NT2/D1 (cell line): Measurements from ENCODE around the gene FBLN1.

Experiments
- YY1 ChIP-seq: IDR thresholded peaks from 2 replicates; pipeline ENCODE4 v1.6.1; 2011; ENCODE audit not compliant: insufficient read length, insufficient read depth
- ZNF274 ChIP-seq: IDR thresholded peaks from 2 replicates; pipeline ENCODE4 v1.6.1; 2011; ENCODE audit warnings: mild to moderate bottlenecking, low read depth, low read length

DNA sequence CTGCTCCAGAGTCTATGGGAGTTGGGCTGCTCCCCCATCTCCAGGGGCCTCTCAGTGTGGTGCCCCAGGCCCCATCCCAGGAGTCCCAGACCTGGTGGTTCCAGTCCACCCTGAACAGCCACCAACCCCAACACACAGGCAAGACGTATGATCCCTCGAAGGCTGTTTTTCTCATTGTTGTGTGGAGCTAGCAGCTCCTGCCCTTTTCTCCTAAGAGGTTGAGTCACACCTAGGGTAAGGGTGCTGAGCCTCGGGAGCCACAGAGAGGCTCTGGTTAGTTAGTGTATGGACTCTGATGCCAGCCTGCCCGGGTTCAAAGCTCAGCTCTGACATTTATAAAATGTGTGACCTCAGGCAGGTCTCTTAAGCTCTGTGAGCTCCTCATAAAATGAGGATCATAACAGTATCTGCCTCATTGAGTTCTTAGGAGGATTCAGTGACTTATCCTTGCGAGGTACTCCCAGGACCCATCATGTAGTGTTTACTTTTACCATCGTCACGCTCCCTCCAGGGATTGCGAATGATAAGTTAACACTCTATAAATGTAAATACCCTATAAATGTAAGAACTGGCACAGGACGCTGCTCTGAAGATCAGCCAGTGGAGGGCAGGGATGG lies 47.2 kb downstream of the FBLN1 start:
- no peak for TF ChIP-seq ZNF274
- TF ChIP-seq YY1 = no peak
